HEK293 (cell line): Measurements from ENCODE around the gene CYB5D1.

ENCODE experiments used
- CTCF ChIA-PET: fragments of 350-600 bp; formaldehyde crosslinking; extraction: SDS; loops from one replicate; lab custom pipeline; 2021; ENCODE audit warnings: antibody characterized with exemption; lab: Yijun Ruan, JAX
- POLR2A ChIA-PET: fragments of 300-600 bp; formaldehyde crosslinking; extraction: SDS; loops from one replicate; lab custom pipeline; 2020; ENCODE audit warnings: antibody characterized with exemption, inconsistent platforms; lab: Yijun Ruan, JAX
- H3K27ac ChIP-seq: fragments of 200-500 bp; sonication (Bioruptor generic); 2 replicates; pipeline ENCODE4 v1.5.1; 2014; ENCODE audit warnings: low read depth, low read length, control low read depth, inconsistent platforms; ENCODE audit errors: extremely low read depth
- H3K36me3 ChIP-seq, 2 experiments: fragments of 200-500 bp in 1 of 2; sonication (Bioruptor generic) in 1 of 2; 1 replicate in 1 of 2; 2 replicates in 1 of 2; pipeline ENCODE4 v1.5.1; 2014 to 2017; ENCODE audit warnings: inconsistent platforms in 2 of 2, low read length in 2 of 2; ENCODE audit not compliant: control insufficient read depth in 2 of 2, insufficient read depth in 1 of 2
- H3K4me1 ChIP-seq: fragments of 200-500 bp; sonication (Bioruptor generic); 2 replicates; pipeline ENCODE4 v1.5.1; 2014; ENCODE audit warnings: mild to moderate bottlenecking, low read length, inconsistent platforms; ENCODE audit not compliant: control insufficient read depth, insufficient read depth
- H3K4me3 ChIP-seq: 2 replicates; pipeline ENCODE4 v1.5.1; 2011; ENCODE audit warnings: low read depth, mild to moderate bottlenecking, control low read depth, low read length, moderate library complexity
- H3K9me3 ChIP-seq: fragments of 200-500 bp; sonication (Bioruptor generic); 2 replicates; pipeline ENCODE4 v1.5.1; 2014; ENCODE audit warnings: low read depth, low read length, inconsistent platforms; ENCODE audit not compliant: control insufficient read depth, insufficient read depth
- KLF8 ChIP-seq: fragments of 450-650 bp; formaldehyde crosslinking; IDR thresholded peaks from 2 replicates; pipeline ENCODE4 v1.5.1; 2016; ENCODE audit warnings: missing biosample characterization, missing genetic modification characterization
- ZBTB17 ChIP-seq: fragments of 450-650 bp; formaldehyde crosslinking; IDR thresholded peaks from 2 replicates; pipeline ENCODE4 v1.5.1; 2016; ENCODE audit warnings: missing biosample characterization, missing genetic modification characterization
- ZFHX2 ChIP-seq: fragments of 450-650 bp; formaldehyde crosslinking; conservative IDR thresholded peaks from 2 replicates; pipeline ENCODE4 v1.5.1; 2016; ENCODE audit warnings: missing biosample characterization, missing genetic modification characterization
- ZIC2 ChIP-seq: fragments of 450-650 bp; formaldehyde crosslinking; IDR thresholded peaks from 2 replicates; pipeline ENCODE4 v1.5.1; 2016; ENCODE audit warnings: missing biosample characterization, missing genetic modification characterization
- ZNF146 ChIP-seq: fragments of 450-650 bp; formaldehyde crosslinking; IDR thresholded peaks from 2 replicates; pipeline ENCODE4 v1.5.1; 2016; ENCODE audit warnings: missing biosample characterization, missing genetic modification characterization
- ZNF155 ChIP-seq: fragments of 450-650 bp; formaldehyde crosslinking; IDR thresholded peaks from 2 replicates; pipeline ENCODE4 v1.5.1; 2016; ENCODE audit warnings: missing biosample characterization, missing genetic modification characterization
- ZNF239 ChIP-seq: fragments of 450-650 bp; formaldehyde crosslinking; IDR thresholded peaks from 2 replicates; pipeline ENCODE4 v1.5.1; 2016; ENCODE audit warnings: missing biosample characterization, missing genetic modification characterization
- ZNF302 ChIP-seq: fragments of 450-650 bp; formaldehyde crosslinking; IDR thresholded peaks from 2 replicates; pipeline ENCODE4 v1.5.1; 2016; ENCODE audit warnings: missing biosample characterization, missing genetic modification characterization, low read depth
- ZNF600 ChIP-seq: fragments of 450-650 bp; formaldehyde crosslinking; IDR thresholded peaks from 2 replicates; pipeline ENCODE4 v1.5.1; 2016; ENCODE audit warnings: missing biosample characterization, missing genetic modification characterization
- ZNF654 ChIP-seq: fragments of 450-650 bp; formaldehyde crosslinking; IDR thresholded peaks from 2 replicates; pipeline ENCODE4 v1.5.1; 2016; ENCODE audit warnings: low read depth, missing biosample characterization, missing genetic modification characterization
- ZNF677 ChIP-seq: fragments of 450-650 bp; IDR thresholded peaks from 2 replicates; pipeline ENCODE4 v1.5.0; 2018; ENCODE audit warnings: missing biosample characterization, mild to moderate bottlenecking, missing genetic modification characterization, moderate library complexity
- TF ChIP-seq, protein P1 (sequence below): fragments of 450-650 bp; IDR thresholded peaks from 2 replicates; pipeline ENCODE4 v1.5.1; 2018; ENCODE audit warnings: missing biosample characterization, missing genetic modification characterization
- TF ChIP-seq, protein P2 (sequence below): fragments of 450-650 bp; formaldehyde crosslinking; conservative IDR thresholded peaks from 2 replicates; pipeline ENCODE4 v1.5.1; 2016; ENCODE audit warnings: low read depth, missing biosample characterization, missing genetic modification characterization
- TF ChIP-seq, protein P3 (sequence below): fragments of 450-650 bp; formaldehyde crosslinking; IDR thresholded peaks from 2 replicates; pipeline ENCODE4 v1.5.1; 2017; ENCODE audit warnings: missing biosample characterization, missing genetic modification characterization
- TF ChIP-seq, protein P4 (sequence below): fragments of 450-650 bp; formaldehyde crosslinking; IDR thresholded peaks from 2 replicates; pipeline ENCODE4 v1.5.1; 2016; ENCODE audit warnings: missing biosample characterization, missing genetic modification characterization
- TF ChIP-seq, protein P5 (sequence below): fragments of 450-650 bp; IDR thresholded peaks from 2 replicates; pipeline ENCODE4 v1.5.1; 2018; ENCODE audit warnings: missing biosample characterization, mild to moderate bottlenecking, missing genetic modification characterization
- TF ChIP-seq, protein P6 (sequence below): fragments of 450-650 bp; formaldehyde crosslinking; IDR thresholded peaks from 2 replicates; pipeline ENCODE4 v1.5.1; 2016; ENCODE audit warnings: missing biosample characterization, missing genetic modification characterization

CYB5D1 gene

DNA sequence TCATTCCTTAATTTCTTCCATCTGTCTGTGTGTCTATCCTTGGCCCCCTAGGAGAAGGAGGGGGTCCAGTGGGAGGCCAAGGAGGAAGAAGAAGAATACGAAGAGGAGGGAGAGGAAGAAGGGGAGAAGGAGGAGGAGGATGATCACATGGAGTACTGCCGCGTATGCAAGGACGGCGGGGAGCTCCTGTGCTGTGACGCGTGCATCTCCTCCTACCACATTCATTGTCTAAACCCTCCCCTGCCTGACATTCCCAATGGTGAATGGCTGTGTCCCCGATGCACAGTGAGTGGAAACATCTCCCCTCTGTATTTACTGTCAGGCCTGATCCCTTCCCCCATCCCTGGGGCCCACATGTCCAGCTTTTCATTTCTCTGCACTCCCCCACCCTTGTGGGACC lies 37.1 kb downstream of the CYB5D1 start:
- TF ChIP-seq ZNF302 (tag by site-specific recombination) (no peak), ZIC2 (tag by site-specific recombination) (no peak), ZBTB17 (tag by site-specific recombination) (no peak), KLF8 (tag by site-specific recombination) (no peak), ZNF677 (tag by site-specific recombination) (no peak), ZNF239 (no peak)
- TF ChIP-seq, protein P1, sequence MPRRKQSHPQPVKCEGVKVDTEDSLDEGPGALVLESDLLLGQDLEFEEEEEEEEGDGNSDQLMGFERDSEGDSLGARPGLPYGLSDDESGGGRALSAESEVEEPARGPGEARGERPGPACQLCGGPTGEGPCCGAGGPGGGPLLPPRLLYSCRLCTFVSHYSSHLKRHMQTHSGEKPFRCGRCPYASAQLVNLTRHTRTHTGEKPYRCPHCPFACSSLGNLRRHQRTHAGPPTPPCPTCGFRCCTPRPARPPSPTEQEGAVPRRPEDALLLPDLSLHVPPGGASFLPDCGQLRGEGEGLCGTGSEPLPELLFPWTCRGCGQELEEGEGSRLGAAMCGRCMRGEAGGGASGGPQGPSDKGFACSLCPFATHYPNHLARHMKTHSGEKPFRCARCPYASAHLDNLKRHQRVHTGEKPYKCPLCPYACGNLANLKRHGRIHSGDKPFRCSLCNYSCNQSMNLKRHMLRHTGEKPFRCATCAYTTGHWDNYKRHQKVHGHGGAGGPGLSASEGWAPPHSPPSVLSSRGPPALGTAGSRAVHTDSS: peak; percentile 47; the same call in 1 of the 2 replicates
- TF ChIP-seq, protein P2, sequence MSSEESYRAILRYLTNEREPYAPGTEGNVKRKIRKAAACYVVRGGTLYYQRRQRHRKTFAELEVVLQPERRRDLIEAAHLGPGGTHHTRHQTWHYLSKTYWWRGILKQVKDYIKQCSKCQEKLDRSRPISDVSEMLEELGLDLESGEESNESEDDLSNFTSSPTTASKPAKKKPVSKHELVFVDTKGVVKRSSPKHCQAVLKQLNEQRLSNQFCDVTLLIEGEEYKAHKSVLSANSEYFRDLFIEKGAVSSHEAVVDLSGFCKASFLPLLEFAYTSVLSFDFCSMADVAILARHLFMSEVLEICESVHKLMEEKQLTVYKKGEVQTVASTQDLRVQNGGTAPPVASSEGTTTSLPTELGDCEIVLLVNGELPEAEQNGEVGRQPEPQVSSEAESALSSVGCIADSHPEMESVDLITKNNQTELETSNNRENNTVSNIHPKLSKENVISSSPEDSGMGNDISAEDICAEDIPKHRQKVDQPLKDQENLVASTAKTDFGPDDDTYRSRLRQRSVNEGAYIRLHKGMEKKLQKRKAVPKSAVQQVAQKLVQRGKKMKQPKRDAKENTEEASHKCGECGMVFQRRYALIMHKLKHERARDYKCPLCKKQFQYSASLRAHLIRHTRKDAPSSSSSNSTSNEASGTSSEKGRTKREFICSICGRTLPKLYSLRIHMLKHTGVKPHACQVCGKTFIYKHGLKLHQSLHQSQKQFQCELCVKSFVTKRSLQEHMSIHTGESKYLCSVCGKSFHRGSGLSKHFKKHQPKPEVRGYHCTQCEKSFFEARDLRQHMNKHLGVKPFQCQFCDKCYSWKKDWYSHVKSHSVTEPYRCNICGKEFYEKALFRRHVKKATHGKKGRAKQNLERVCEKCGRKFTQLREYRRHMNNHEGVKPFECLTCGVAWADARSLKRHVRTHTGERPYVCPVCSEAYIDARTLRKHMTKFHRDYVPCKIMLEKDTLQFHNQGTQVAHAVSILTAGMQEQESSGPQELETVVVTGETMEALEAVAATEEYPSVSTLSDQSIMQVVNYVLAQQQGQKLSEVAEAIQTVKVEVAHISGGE (tag by site-specific recombination): no peak
- TF ChIP-seq, protein P3, sequence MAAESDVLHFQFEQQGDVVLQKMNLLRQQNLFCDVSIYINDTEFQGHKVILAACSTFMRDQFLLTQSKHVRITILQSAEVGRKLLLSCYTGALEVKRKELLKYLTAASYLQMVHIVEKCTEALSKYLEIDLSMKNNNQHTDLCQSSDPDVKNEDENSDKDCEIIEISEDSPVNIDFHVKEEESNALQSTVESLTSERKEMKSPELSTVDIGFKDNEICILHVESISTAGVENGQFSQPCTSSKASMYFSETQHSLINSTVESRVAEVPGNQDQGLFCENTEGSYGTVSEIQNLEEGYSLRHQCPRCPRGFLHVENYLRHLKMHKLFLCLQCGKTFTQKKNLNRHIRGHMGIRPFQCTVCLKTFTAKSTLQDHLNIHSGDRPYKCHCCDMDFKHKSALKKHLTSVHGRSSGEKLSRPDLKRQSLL: no peak
- ChIA-PET CTCF (interaction anchor here (0.7 to 6.8 kb wide), 3 partner anchors 32 to 70 kb away, joined by 3 to 94 read pairs (median 3); no protein-coding TSS in a partner anchor), POLR2A (interaction anchor here (0.6 kb wide), 1 partner anchor 65 kb away, joined by 5 read pairs; no protein-coding TSS in a partner anchor)
- H3K36me3 ChIP-seq: peaks cover 75 to 86% of the 10 kb centered on the region in 2 experiments
- no peak overlapping the region for H3K4me3 ChIP-seq
- H3K27ac ChIP-seq: no peak overlapping the region
- H3K4me1 ChIP-seq: no peaks in the 10 kb centered on the region
- no peaks in the 10 kb centered on the region for H3K9me3 ChIP-seq

DNA sequence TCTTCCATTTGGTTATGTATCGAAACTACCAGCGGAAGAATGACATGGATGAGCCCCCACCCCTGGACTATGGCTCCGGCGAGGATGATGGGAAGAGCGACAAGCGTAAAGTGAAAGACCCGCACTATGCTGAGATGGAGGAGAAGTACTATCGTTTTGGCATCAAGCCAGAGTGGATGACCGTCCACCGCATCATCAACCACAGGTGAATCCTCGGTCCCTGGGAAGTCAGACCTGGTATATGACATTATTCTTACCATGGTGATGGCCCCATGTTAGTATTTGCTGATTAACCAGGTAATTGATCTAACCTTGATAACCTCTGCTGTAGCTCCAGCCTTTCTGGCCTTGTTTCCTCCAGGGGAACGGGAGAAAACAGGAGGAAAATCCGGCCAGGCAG lies 39.3 kb downstream of the CYB5D1 start:
- Histone ChIP-seq H3K36me3 (peaks cover 72 to 86% of the 10 kb centered on the region in 2 experiments), H3K4me1 (no peaks in the 10 kb centered on the region), H3K4me3 (no peak overlapping the region), H3K9me3 (no peaks in the 10 kb centered on the region), H3K27ac (no peak overlapping the region)
- ChIA-PET POLR2A (no interaction called here), CTCF (interaction anchor here (0.7 to 6.8 kb wide), 13 partner anchors 11 to 154 kb away, joined by 3 to 94 read pairs (median 7); no protein-coding TSS in a partner anchor)
- TF ChIP-seq ZNF146 (tag by site-specific recombination) (no peak), ZNF155 (tag by site-specific recombination) (no peak), ZNF600 (tag by site-specific recombination) (no peak)

DNA sequence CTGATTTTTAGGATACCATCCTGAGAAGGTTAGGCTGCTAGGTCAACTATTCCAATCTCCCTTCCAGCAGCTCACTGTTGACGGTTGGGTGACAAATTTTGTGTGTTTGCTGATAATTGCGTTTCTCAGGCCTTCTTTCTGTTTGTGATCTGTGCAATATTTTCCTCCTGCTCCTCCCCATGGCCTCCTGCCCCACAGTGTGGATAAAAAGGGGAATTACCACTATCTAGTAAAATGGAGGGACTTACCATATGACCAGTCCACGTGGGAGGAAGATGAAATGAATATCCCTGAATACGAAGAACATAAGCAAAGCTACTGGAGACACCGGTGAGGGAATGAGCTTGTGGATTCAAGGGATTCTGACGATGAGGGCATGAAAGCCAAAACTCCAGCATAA lies 40.0 kb downstream of the CYB5D1 start:
- H3K36me3 ChIP-seq: peaks cover 72 to 91% of the 10 kb centered on the region in 2 experiments
- CTCF ChIA-PET: interaction anchor here (0.6 to 6.8 kb wide), 21 partner anchors 9 to 206 kb away, joined by 3 to 94 read pairs (median 5); partner anchors contain the start of genes CHD3, CNTROB, NAA38 and TRAPPC1
- POLR2A ChIA-PET: interaction anchor here (0.5 to 1.4 kb wide), 2 partner anchors 31 to 129 kb away, joined by 3 to 5 read pairs; no protein-coding TSS in a partner anchor
- peaks cover under 1% of the 10 kb centered on the region; the same call in 1 of the 2 replicates for H3K4me1 ChIP-seq
- no peak overlapping the region for H3K27ac ChIP-seq
- H3K4me3 ChIP-seq: no peak overlapping the region
- H3K9me3 ChIP-seq: no peaks in the 10 kb centered on the region
- TF ChIP-seq ZNF654 (tag by site-specific recombination) (peak; percentile 61), ZFHX2 (0 out of 2 replicates have a peak, but pooled peaks have one; percentile 20)
- TF ChIP-seq, protein P4, sequence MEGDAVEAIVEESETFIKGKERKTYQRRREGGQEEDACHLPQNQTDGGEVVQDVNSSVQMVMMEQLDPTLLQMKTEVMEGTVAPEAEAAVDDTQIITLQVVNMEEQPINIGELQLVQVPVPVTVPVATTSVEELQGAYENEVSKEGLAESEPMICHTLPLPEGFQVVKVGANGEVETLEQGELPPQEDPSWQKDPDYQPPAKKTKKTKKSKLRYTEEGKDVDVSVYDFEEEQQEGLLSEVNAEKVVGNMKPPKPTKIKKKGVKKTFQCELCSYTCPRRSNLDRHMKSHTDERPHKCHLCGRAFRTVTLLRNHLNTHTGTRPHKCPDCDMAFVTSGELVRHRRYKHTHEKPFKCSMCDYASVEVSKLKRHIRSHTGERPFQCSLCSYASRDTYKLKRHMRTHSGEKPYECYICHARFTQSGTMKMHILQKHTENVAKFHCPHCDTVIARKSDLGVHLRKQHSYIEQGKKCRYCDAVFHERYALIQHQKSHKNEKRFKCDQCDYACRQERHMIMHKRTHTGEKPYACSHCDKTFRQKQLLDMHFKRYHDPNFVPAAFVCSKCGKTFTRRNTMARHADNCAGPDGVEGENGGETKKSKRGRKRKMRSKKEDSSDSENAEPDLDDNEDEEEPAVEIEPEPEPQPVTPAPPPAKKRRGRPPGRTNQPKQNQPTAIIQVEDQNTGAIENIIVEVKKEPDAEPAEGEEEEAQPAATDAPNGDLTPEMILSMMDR (tag by site-specific recombination): peak; percentile 81
- TF ChIP-seq, protein P5, sequence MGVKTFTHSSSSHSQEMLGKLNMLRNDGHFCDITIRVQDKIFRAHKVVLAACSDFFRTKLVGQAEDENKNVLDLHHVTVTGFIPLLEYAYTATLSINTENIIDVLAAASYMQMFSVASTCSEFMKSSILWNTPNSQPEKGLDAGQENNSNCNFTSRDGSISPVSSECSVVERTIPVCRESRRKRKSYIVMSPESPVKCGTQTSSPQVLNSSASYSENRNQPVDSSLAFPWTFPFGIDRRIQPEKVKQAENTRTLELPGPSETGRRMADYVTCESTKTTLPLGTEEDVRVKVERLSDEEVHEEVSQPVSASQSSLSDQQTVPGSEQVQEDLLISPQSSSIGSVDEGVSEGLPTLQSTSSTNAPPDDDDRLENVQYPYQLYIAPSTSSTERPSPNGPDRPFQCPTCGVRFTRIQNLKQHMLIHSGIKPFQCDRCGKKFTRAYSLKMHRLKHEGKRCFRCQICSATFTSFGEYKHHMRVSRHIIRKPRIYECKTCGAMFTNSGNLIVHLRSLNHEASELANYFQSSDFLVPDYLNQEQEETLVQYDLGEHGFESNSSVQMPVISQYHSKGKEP (tag by site-specific recombination): 0 out of 2 replicates have a peak, but pooled peaks have one; percentile 22
- TF ChIP-seq, protein P6, sequence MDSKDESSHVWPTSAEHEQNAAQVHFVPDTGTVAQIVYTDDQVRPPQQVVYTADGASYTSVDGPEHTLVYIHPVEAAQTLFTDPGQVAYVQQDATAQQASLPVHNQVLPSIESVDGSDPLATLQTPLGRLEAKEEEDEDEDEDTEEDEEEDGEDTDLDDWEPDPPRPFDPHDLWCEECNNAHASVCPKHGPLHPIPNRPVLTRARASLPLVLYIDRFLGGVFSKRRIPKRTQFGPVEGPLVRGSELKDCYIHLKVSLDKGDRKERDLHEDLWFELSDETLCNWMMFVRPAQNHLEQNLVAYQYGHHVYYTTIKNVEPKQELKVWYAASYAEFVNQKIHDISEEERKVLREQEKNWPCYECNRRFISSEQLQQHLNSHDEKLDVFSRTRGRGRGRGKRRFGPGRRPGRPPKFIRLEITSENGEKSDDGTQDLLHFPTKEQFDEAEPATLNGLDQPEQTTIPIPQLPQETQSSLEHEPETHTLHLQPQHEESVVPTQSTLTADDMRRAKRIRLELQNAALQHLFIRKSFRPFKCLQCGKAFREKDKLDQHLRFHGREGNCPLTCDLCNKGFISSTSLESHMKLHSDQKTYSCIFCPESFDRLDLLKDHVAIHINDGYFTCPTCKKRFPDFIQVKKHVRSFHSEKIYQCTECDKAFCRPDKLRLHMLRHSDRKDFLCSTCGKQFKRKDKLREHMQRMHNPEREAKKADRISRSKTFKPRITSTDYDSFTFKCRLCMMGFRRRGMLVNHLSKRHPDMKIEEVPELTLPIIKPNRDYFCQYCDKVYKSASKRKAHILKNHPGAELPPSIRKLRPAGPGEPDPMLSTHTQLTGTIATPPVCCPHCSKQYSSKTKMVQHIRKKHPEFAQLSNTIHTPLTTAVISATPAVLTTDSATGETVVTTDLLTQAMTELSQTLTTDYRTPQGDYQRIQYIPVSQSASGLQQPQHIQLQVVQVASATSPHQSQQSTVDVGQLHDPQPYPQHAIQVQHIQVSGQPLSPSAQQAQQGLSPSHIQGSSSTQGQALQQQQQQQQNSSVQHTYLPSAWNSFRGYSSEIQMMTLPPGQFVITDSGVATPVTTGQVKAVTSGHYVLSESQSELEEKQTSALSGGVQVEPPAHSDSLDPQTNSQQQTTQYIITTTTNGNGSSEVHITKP (tag by site-specific recombination): 0 out of 2 replicates have a peak, but pooled peaks have one; percentile 33
